ENCODE results near the gene AP4S1.

Gene AP4S1

DNA sequence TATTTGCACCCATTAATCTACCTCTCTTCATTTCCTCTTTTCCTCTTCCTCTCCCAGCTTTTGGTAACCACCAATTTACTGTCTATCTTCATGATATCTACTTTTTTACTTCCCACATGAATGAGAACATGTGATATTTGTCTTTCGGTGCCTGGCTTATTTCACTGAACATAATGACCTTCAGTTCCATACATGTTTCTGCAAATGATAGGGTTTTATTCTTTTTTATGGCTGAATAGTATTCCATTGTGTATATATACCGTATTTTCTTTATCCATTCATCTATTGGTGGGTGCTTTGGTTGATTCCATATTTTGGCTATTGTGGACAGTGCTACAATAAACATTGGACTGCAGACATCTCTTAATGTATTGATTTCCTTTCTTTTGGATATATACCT lies 49.7 kb downstream of the AP4S1 start:
- no peak overlapping the region for H3K27ac ChIP-seq
- TF ChIP-seq ZFX (IDR thresholded peaks at IDR 0.05; ENCODE audit: borderline replicate concordance): no peak
- no peak for TF ChIP-seq CTCF (IDR thresholded peaks at IDR 0.05)

GRCh38 chr14:31078766-31079165 lies 53.3 kb downstream of the AP4S1 start:
- no peak overlapping the region for H3K27ac ChIP-seq
- TF ChIP-seq ZFX (IDR thresholded peaks at IDR 0.05; ENCODE audit: borderline replicate concordance) (no peak), CTCF (IDR thresholded peaks at IDR 0.05) (no peak)

- peak overlapping the region; percentile 18; the same call in 1 of the 2 replicates for H3K27ac ChIP-seq
- TF ChIP-seq CTCF (IDR thresholded peaks at IDR 0.05) (no peak), ZFX (IDR thresholded peaks at IDR 0.05; ENCODE audit: borderline replicate concordance) (no peak)
Measured at GRCh38 chr14:31080056-31080455, 54.6 kb downstream of the AP4S1 start.

- peak overlapping the region; percentile 18; the same call in 1 of the 2 replicates for H3K27ac ChIP-seq
- TF ChIP-seq ZFX (IDR thresholded peaks at IDR 0.05; ENCODE audit: borderline replicate concordance) (no peak), CTCF (IDR thresholded peaks at IDR 0.05) (no peak)
Measured at GRCh38 chr14:31080484-31080883, 55.0 kb downstream of the AP4S1 start.

GRCh38 chr14:31083781-31084180 lies 58.3 kb downstream of the AP4S1 start:
- H3K27ac ChIP-seq: no peak overlapping the region
- TF ChIP-seq ZFX (IDR thresholded peaks at IDR 0.05; ENCODE audit: borderline replicate concordance): no peak

DNA sequence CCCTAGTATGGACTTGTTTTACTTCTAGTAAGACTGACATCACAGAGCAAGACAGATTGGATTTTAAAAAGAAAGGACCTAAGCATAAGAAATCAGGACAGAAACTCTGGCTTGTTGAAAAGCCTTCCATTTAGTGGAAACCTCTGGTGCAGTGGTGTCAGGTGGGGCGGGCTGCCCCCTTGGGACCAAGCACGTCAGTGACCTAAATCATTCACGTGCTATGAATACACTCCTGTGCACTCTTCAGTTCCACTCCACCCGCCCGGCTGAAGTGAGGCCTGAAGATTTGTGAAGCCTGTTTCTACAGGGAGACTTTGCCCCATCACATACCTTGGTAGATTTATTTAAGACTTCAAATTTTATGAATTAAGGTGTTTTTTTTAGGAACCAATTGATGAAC lies 58.9 kb downstream of the AP4S1 start:
- TF ChIP-seq ZFX (IDR thresholded peaks at IDR 0.05; ENCODE audit: borderline replicate concordance): no peak
- no peak for TF ChIP-seq CTCF (IDR thresholded peaks at IDR 0.05)
- H3K27ac ChIP-seq: no peak overlapping the region

DNA sequence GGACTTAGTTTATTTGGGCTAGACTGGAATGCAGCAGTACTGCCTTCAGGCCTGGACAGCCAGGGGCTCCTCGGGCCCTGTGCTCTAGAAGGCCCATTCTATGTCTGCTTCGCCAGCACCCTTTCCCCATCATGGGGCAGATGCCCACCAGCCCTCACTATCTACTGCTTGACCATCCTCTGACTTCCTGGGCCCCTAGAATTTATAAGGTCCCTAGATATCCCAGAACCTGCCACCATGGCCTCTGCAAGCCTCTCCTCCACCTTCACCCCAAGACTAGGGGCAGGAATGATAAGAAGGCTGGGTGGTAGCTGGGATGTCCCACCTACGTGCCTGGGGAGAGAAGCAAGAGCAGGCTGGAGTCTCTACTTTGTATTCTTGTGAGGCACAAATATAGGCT lies 59.6 kb downstream of the AP4S1 start:
- no peak for TF ChIP-seq CTCF (IDR thresholded peaks at IDR 0.05)
- TF ChIP-seq ZFX (IDR thresholded peaks at IDR 0.05; ENCODE audit: borderline replicate concordance): no peak
- no peak overlapping the region for H3K27ac ChIP-seq

DNA sequence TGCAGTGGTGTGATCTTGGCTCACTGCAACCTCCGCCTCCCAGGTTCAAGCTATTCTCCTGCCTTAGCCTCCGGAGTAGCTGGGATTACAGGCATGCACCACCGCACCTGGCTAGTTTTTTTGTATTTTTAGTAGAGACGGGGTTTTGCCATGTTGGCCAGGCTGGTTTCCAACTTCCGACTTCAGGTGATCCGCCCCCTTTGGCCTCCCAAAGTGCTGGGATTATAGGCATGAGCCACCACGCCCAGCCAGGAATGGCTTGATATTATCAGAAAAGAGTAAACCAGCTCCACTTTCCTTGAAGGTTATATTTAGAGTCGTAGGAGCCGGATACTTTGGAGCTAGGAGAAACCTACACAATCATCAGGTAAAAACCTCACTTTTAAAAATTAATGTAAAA lies 61.0 kb downstream of the AP4S1 start:
- peak overlapping the region; percentile 12; the same call in 1 of the 2 replicates for H3K27ac ChIP-seq

All from 22Rv1 (cell line).